ENCODE data around the gene SHROOM2.
"Not testable (repeated sequence)": the region's sequence is repeated elsewhere in the genome, so short reads cannot be mapped to it uniquely, and the experiment has no call there.

DNA sequence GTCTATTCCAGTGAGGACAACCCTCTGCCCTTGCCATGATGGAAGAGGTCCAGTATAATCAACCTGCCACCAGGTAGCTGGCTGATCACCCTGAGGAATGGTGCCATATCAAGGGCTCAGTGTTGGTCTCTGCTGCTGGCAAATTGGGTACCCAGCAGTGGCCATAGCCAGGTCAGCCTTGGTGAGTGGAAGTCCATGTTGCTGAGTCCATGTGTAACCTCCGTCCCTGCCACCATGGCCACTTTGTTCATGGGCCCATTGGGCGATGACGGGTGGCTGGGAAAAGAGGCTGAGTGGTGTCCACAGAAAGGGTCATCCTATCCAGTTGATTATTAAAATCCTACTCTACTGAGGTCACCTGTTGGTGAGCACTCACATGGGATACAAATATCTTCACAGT lies 24.9 kb downstream of the SHROOM2 start:
- TF ChIP-seq CTCF (IDR thresholded peaks at IDR 0.05; ENCODE audit: insufficient read depth, low read length); POLR2AphosphoS5 (IDR thresholded peaks at IDR 0.05; ENCODE audit: low read depth); GABPA (IDR thresholded peaks at IDR 0.05; ENCODE audit: low read depth): not testable (repeated sequence)

Data from HL-60 (cell line).